SK-N-MC (cell line): ENCODE measurements around the gene PDC.

Source experiments
- EZH2 ChIP-seq: fragments of 200-600 bp; sonication (generic); IDR thresholded peaks from one replicate; pipeline ENCODE4 v1.6.1; 2017; ENCODE audit warnings: antibody characterized with exemption
- POLR2AphosphoS5 ChIP-seq: IDR thresholded peaks from 2 replicates; pipeline ENCODE4 v1.6.1; 2012; ENCODE audit warnings: mild to moderate bottlenecking, low read depth, low read length, borderline replicate concordance

DNA sequence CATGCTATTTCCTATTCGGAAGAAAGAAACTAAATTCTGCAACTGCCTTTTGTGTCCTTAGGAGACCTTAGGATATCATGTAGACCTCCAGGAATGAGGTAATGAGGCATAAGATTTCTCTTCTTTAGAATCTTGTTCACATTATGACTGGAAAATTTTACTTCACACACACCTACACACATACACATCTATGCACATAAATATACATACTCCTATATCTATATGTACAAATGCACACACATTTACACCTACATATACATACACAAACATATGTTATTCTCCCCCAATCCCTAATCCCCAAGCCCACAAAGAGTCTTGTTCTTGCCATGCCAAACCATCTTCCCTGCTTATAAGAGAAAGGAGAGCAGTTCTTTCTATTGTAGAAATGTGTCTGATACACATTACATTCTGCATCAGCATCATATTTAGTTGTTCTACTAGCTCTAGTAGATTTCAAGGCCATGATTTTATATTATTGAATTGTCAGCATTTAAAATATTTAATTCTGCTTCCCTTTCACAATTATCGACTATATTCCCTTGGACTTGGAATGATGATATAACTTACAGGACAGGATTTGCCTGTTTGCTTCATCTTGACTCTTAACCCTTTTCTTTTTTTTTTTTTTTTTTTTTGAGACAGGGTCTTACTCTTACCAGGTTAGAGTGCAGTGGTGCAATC is 35.4 kb upstream of the PDC start:
- no peak for TF ChIP-seq EZH2
- TF ChIP-seq POLR2AphosphoS5: no peak
